Breast epithelium (tissue), 4 donors: ENCODE measurements around the gene VPS35L. TPM values are rescaled to one million over a fixed set of nuclear protein-coding genes. Genes with fewer than 3 reads are reported as not detected.

Experiments
- DNase-seq, 2 donors: peaks; one replicate each; pipeline ENCODE4 v3.0.0-alpha.2; 2019; ENCODE audit warnings: low spot score in 2 of 2
- H3K27ac ChIP-seq, 2 donors: fragments of 200-600 bp; sonication (generic) in 1 of 2; one replicate each; pipeline ENCODE4 v1.5.1; 2016 to 2019; ENCODE audit warnings: mild to moderate bottlenecking in 1 of 2
- H3K27me3 ChIP-seq, 2 donors: fragments of 200-600 bp; sonication (generic) in 1 of 2; one replicate each; pipeline versions ENCODE4 v1.5.1 to v1.6.0; 2017 to 2019; ENCODE audit warnings: control low read depth in 1 of 2, mild to moderate bottlenecking in 1 of 2
- H3K36me3 ChIP-seq: fragments of 200-600 bp; one replicate; pipeline ENCODE4 v1.5.1; 2019
- H3K4me1 ChIP-seq, 2 donors: fragments of 200-600 bp; sonication (generic); one replicate each; pipeline ENCODE4 v1.5.1; 2016 to 2019; ENCODE audit warnings: control low read depth in 1 of 2
- H3K4me3 ChIP-seq, 3 donors: fragments of 200-600 bp; sonication (generic); 1 replicate in 2 of 3; 2 replicates in 1 of 3; pipeline ENCODE4 v1.5.1; 2016 to 2019; ENCODE audit warnings: mild to moderate bottlenecking in 3 of 3, moderate library complexity in 2 of 3
- H3K9me3 ChIP-seq, 2 donors: fragments of 200-600 bp; sonication (generic) in 1 of 2; one replicate each; pipeline ENCODE4 v1.5.1; 2016 to 2019; ENCODE audit warnings: control low read depth in 1 of 2
- POLR2A ChIP-seq: fragments of 450-650 bp; IDR thresholded peaks from one replicate; pipeline ENCODE4 v1.6.1; 2016; ENCODE audit warnings: antibody characterized with exemption, mild to moderate bottlenecking, moderate library complexity
- POLR2AphosphoS5 ChIP-seq, 3 donors: sonication (generic); formaldehyde crosslinking; IDR thresholded peaks; one replicate each; pipeline ENCODE4 v1.6.1; 2017; ENCODE audit warnings: antibody characterized with exemption in 3 of 3
- intact Hi-C: fragments of 100-400 bp; cut with DNase I; formaldehyde crosslinking; loops from one replicate; pipeline ENCODE4 v1.15.1; 2023; ENCODE audit warnings: low total_unique reads
- total RNA-seq, 3 donors: library from RNA; depleted of rRNA; stranded (reverse); fragments of >200 nt; gene quantifications; one replicate each; pipeline ENCODE4 v1.1.0, GENCODE V29; 2016
- TF ChIP-seq, protein P1 (sequence below), 3 donors: fragments of 450-650 bp; IDR thresholded peaks; one replicate each; pipeline ENCODE4 v1.5.1; 2016 to 2017; ENCODE audit warnings: antibody characterized with exemption in 3 of 3, mild to moderate bottlenecking in 3 of 3, moderate library complexity in 3 of 3

The VPS35L gene
- total RNA-seq, 3 donors from 2014 or later = 36.4 to 43.3 (median 40.5) TPM

DNA sequence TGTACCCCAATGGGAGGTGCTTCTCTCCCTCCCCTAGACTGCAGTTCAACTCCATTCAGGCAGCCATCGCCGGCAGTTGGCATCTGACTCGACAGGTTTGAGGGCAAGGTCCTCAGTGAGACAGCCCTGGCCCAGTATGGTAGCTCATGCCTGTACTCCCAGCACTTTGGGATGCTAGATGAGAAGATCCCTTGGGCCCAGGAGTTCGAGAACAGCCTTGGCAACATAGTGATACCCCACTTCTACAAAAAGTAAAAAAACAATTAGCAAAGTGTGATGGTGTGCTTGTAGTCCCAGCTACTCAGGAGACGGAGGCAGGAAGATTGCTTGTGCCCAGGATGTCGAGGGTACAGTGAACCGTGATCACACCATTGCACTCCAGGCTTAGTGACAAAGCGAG lies 12.1 kb downstream of the VPS35L start:
- DNase-seq = no peak
- peaks cover 7% of the 10 kb centered on the region for H3K36me3 ChIP-seq
- H3K9me3 ChIP-seq = no peaks in the 10 kb centered on the region
- intact Hi-C loops = no loop called here
- TF ChIP-seq POLR2AphosphoS5 (IDR thresholded peaks at IDR 0.05) (no peak), POLR2A (no peak)
- TF ChIP-seq, protein P1, sequence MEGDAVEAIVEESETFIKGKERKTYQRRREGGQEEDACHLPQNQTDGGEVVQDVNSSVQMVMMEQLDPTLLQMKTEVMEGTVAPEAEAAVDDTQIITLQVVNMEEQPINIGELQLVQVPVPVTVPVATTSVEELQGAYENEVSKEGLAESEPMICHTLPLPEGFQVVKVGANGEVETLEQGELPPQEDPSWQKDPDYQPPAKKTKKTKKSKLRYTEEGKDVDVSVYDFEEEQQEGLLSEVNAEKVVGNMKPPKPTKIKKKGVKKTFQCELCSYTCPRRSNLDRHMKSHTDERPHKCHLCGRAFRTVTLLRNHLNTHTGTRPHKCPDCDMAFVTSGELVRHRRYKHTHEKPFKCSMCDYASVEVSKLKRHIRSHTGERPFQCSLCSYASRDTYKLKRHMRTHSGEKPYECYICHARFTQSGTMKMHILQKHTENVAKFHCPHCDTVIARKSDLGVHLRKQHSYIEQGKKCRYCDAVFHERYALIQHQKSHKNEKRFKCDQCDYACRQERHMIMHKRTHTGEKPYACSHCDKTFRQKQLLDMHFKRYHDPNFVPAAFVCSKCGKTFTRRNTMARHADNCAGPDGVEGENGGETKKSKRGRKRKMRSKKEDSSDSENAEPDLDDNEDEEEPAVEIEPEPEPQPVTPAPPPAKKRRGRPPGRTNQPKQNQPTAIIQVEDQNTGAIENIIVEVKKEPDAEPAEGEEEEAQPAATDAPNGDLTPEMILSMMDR (IDR thresholded peaks at IDR 0.05) = no peak
- no peak overlapping the region for H3K4me3 ChIP-seq
- no peaks in the 10 kb centered on the region for H3K4me1 ChIP-seq
- H3K27ac ChIP-seq = no peak overlapping the region
- H3K27me3 ChIP-seq = no peaks in the 10 kb centered on the region

DNA sequence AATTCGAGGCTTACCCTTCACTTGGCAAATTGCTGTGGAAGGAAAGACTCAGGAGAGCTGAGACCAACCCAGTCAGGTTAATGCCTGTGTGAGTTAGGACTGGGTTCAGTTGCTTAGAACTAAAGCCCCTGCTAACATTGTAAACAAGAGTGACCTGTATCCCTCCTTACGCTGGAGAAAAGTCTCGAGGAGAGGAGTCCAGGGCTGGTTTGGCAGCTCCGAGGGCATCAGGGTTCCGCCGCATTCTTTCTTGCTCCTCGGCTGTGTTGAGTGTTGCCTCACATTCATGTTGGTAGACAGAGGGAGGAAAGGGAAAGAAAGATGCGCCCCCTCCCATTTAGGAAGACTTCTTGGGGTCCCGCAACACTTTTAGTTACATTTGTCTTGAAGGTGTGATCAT lies 18.5 kb downstream of the VPS35L start:
- DNase-seq = no peak
- H3K36me3 ChIP-seq = peaks cover 10% of the 10 kb centered on the region
- no peak overlapping the region for H3K27ac ChIP-seq
- H3K4me3 ChIP-seq = no peak overlapping the region
- intact Hi-C loops = no loop called here
- no peaks in the 10 kb centered on the region for H3K27me3 ChIP-seq
- no peaks in the 10 kb centered on the region for H3K9me3 ChIP-seq
- TF ChIP-seq POLR2A = no peak
- TF ChIP-seq, protein P1 (IDR thresholded peaks at IDR 0.05) = no peak
- H3K4me1 ChIP-seq = no peaks in the 10 kb centered on the region

DNA sequence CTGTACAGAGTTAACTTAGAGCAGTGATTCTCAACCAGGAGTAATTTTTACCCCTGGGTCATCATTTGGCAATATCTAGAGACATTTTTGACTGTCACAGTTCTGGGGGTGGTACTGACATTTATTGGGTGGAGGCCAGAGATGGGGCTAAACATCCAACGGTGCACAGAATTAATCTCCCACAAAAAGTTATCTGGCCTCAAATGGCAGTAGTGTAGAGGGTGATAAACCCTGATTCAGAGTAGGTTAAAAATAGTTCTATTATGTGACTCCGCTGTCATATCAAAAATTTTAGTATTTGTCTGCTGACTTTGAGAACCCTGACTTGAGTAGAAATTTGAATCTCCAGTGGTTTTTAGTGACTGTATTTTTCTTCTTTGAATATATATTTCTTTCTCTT lies 19.1 kb downstream of the VPS35L start:
- no peak overlapping the region for H3K27ac ChIP-seq
- no peak for TF ChIP-seq POLR2A
- TF ChIP-seq, protein P1 (IDR thresholded peaks at IDR 0.05) = no peak
- TF ChIP-seq POLR2AphosphoS5 (IDR thresholded peaks at IDR 0.05) = no peak
- H3K27me3 ChIP-seq = no peaks in the 10 kb centered on the region
- H3K36me3 ChIP-seq = peaks cover 5% of the 10 kb centered on the region
- intact Hi-C loops = no loop called here
- DNase-seq = no peak
- no peak overlapping the region for H3K4me3 ChIP-seq
- no peaks in the 10 kb centered on the region for H3K9me3 ChIP-seq
- no peaks in the 10 kb centered on the region for H3K4me1 ChIP-seq

DNA sequence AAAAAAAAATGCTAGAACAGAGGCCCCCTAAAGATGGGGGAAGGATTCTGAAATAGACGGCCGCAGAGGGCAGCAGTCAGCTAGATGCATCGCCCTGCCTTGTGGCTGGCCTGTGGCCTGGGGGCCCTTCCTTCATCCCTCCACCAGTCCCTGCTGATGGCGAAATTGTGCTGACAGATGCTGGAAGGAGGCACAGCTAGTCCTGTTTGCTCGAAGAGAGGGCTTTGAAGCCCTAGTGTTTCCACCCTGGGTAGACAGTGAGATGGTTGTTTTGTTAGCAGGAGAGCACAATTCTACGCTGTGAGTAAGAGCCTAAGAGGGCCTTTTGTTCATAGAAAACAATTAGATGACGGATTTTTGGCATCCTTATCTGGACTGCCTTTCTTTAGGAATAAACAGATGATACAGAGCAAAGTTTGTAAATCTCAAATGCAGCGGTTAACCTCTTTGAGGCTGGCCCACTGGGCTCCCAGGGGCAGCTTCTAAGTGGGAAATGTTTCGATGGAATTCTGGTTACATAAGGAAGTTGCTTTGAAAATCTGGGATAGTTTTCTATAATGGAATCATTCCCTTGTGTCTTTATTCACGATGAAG lies 23.0 kb downstream of the VPS35L start:
- intact Hi-C loops = no loop called here
- H3K27ac ChIP-seq = no peak overlapping the region
- no peak overlapping the region for H3K4me3 ChIP-seq
- H3K36me3 ChIP-seq = peaks cover 4% of the 10 kb centered on the region
- no peaks in the 10 kb centered on the region for H3K9me3 ChIP-seq
- no peaks in the 10 kb centered on the region for H3K4me1 ChIP-seq
- no peaks in the 10 kb centered on the region for H3K27me3 ChIP-seq
- no peak for TF ChIP-seq POLR2AphosphoS5 (IDR thresholded peaks at IDR 0.05)
- TF ChIP-seq, protein P1 (IDR thresholded peaks at IDR 0.05) = no peak
- TF ChIP-seq POLR2A = no peak
- DNase-seq = no peak

DNA sequence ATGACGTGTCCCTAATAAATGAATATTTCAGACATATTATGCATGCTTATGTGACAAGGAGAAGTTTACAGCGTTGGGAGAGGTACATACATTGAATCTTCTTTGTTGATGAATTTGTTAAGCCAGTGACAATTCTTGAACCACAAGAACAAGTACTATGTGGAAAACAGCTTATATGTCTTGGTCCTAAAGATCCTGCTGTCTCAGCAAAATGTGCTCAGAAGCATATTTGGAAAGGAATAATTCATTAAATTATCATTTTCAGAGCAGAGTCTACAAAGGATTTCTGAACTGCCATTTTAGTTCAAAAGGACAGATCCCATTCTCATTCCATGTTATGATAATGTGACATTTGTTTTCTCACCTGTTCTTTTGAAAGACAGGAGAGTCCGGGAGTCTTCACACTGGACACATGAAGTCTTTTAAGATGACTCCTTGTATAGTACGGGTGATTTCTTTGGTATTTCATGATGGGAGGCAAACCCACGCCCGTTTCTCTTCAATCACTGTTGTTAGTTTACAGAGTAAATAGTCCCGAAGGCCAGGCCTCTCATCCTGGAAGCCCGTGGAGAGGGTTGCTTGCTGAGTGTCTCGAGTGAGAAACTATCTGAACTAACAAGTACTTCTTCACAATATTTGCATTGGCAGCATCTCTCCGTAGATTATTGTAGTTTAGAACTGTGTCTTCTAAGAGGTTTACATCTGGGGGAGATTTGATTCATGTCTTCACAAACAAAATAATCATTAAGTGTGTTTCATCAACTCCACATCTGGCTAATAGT lies 26.7 kb downstream of the VPS35L start:
- no peak for DNase-seq
- TF ChIP-seq POLR2A (no peak), POLR2AphosphoS5 (IDR thresholded peaks at IDR 0.05) (no peak)
- TF ChIP-seq, protein P1 (IDR thresholded peaks at IDR 0.05) = no peak
- Histone ChIP-seq H3K9me3 (no peaks in the 10 kb centered on the region), H3K36me3 (no peaks in the 10 kb centered on the region), H3K4me1 (no peaks in the 10 kb centered on the region), H3K27ac (no peak overlapping the region), H3K27me3 (no peaks in the 10 kb centered on the region), H3K4me3 (no peak overlapping the region)
- intact Hi-C loops = no loop called here
